Liver (tissue), 9 donors: Measurements from ENCODE around the gene ZKSCAN4. TPM values are rescaled to one million over a fixed set of nuclear protein-coding genes. Genes with fewer than 3 reads are reported as not detected.

Experiments
- DNase-seq: peaks from one replicate; pipeline ENCODE4 v3.0.0-alpha.2; 2017; ENCODE audit warnings: low spot score
- H3K27ac ChIP-seq, 2 donors: one replicate each; pipeline ENCODE4 v1.7.0; 2013; ENCODE audit warnings: inconsistent platforms in 2 of 2, low read length in 2 of 2, control low read depth in 1 of 2, low read depth in 1 of 2, mild to moderate bottlenecking in 1 of 2
- H3K27me3 ChIP-seq, 4 donors: one replicate each; pipeline versions ENCODE4 v1.6.1 to v1.7.0; 2013; ENCODE audit warnings: low read length in 3 of 4, inconsistent platforms in 1 of 4, mild to moderate bottlenecking in 1 of 4, moderate library complexity in 1 of 4; ENCODE audit not compliant: control insufficient read depth in 4 of 4, insufficient read depth in 4 of 4
- H3K36me3 ChIP-seq, 4 donors: one replicate each; pipeline versions ENCODE4 v1.6.1 to v1.7.0; 2013; ENCODE audit warnings: low read length in 3 of 4, mild to moderate bottlenecking in 3 of 4, low read depth in 1 of 4, moderate library complexity in 1 of 4; ENCODE audit not compliant: control insufficient read depth in 4 of 4, insufficient read depth in 3 of 4
- H3K4me1 ChIP-seq, 4 donors: one replicate each; pipeline versions ENCODE4 v1.6.1 to v1.7.0; 2013; ENCODE audit warnings: low read length in 3 of 4, mild to moderate bottlenecking in 3 of 4, moderate library complexity in 1 of 4; ENCODE audit not compliant: control insufficient read depth in 4 of 4, insufficient read depth in 4 of 4
- H3K4me3 ChIP-seq, 3 donors: one replicate each; pipeline versions ENCODE4 v1.6.1 to v1.7.0; 2013; ENCODE audit warnings: low read length in 3 of 3, control low read depth in 1 of 3, low read depth in 1 of 3, mild to moderate bottlenecking in 1 of 3
- H3K9ac ChIP-seq, 2 donors: one replicate each; pipeline ENCODE4 v1.7.0; 2013; ENCODE audit warnings: low read length in 2 of 2, mild to moderate bottlenecking in 2 of 2, moderate library complexity in 2 of 2, control low read depth in 1 of 2, low read depth in 1 of 2
- H3K9me3 ChIP-seq, 4 donors: one replicate each; pipeline versions ENCODE4 v1.6.1 to v1.7.0; 2013; ENCODE audit warnings: low read length in 3 of 4; ENCODE audit not compliant: control insufficient read depth in 4 of 4
- FOXA1 ChIP-seq: IDR thresholded peaks from 2 replicates; pipeline ENCODE4 v1.6.1; 2016; ENCODE audit warnings: antibody characterized with exemption
- FOXA2 ChIP-seq: IDR thresholded peaks from 2 replicates; pipeline ENCODE4 v1.6.1; 2016; ENCODE audit warnings: antibody characterized with exemption
- JUND ChIP-seq, 2 donors: IDR thresholded peaks; 2 replicates each; pipeline ENCODE4 v1.6.1; 2016; ENCODE audit warnings: antibody characterized with exemption in 2 of 2
- NR2F2 ChIP-seq: IDR thresholded peaks from 2 replicates; pipeline ENCODE4 v1.6.1; 2016; ENCODE audit warnings: antibody characterized with exemption
- RAD21 ChIP-seq, 2 donors: IDR thresholded peaks; 2 replicates each; pipeline ENCODE4 v1.6.1; 2016; ENCODE audit warnings: antibody characterized with exemption in 2 of 2, mild to moderate bottlenecking in 2 of 2
- RXRA ChIP-seq, 2 donors: IDR thresholded peaks; 2 replicates each; pipeline ENCODE4 v1.6.1; 2017 to 2018; ENCODE audit warnings: antibody characterized with exemption in 2 of 2, mild to moderate bottlenecking in 1 of 2
- SP1 ChIP-seq: IDR thresholded peaks from 2 replicates; pipeline ENCODE4 v1.6.1; 2018; ENCODE audit warnings: antibody characterized with exemption, mild to moderate bottlenecking
- TAF1 ChIP-seq: conservative IDR thresholded peaks from 2 replicates; pipeline ENCODE4 v1.6.1; 2016; ENCODE audit warnings: antibody characterized with exemption, mild to moderate bottlenecking
- WGBS: extraction: QIAGEN DNeasy Blood & Tissue Kit; methylation state at CpG from one replicate; pipeline ENCODE4 v1.1.7; 2013; 5-methylcytosine and 5-hydroxymethylcytosine counted together
- polyA plus RNA-seq, 2 donors: library from polyadenylated mRNA; stranded (reverse) in 1 of 2; unstranded in 1 of 2; fragments of 200-250 nt in 1 of 2; fragments of >200 nt in 1 of 2; fragmentation: Nextera tagmentation in 1 of 2; extraction: Ambion mirVana in 1 of 2; gene quantifications; one replicate each; pipeline versions ENCODE4 v1.2.1 to v1.2.3, GENCODE V29; 2013 to 2015
- total RNA-seq, 2 donors: library from RNA; depleted of rRNA; stranded (reverse); fragments of >200 nt; gene quantifications; one replicate each; pipeline ENCODE4 v1.2.3, GENCODE V29; 2014
- TF ChIP-seq, protein P1 (sequence below): IDR thresholded peaks from 2 replicates; pipeline ENCODE4 v1.6.1; 2016; ENCODE audit warnings: antibody characterized with exemption
- TF ChIP-seq, protein P2 (sequence below): fragments of 150-350 bp; IDR thresholded peaks from 2 replicates; pipeline ENCODE4 v1.5.1; 2017; ENCODE audit warnings: improper control_type of control experiment, low read depth, low read length; ENCODE audit not compliant: missing input control
- TF ChIP-seq, protein P3 (sequence below): IDR thresholded peaks from 2 replicates; pipeline ENCODE4 v1.6.1; 2016; ENCODE audit warnings: antibody characterized with exemption
- TF ChIP-seq, protein P4 (sequence below): IDR thresholded peaks from 2 replicates; pipeline ENCODE4 v1.6.1; 2016; ENCODE audit warnings: antibody characterized with exemption
- donor health status: healthy.
- donor health status: healthy.
- donor health status: healthy.
- donor health status: healthy.
- donor health status: healthy.

The ZKSCAN4 gene
- total and polyA plus RNA-seq, 4 donors: 1.4 to 4.7 (median 2.6) TPM

DNA sequence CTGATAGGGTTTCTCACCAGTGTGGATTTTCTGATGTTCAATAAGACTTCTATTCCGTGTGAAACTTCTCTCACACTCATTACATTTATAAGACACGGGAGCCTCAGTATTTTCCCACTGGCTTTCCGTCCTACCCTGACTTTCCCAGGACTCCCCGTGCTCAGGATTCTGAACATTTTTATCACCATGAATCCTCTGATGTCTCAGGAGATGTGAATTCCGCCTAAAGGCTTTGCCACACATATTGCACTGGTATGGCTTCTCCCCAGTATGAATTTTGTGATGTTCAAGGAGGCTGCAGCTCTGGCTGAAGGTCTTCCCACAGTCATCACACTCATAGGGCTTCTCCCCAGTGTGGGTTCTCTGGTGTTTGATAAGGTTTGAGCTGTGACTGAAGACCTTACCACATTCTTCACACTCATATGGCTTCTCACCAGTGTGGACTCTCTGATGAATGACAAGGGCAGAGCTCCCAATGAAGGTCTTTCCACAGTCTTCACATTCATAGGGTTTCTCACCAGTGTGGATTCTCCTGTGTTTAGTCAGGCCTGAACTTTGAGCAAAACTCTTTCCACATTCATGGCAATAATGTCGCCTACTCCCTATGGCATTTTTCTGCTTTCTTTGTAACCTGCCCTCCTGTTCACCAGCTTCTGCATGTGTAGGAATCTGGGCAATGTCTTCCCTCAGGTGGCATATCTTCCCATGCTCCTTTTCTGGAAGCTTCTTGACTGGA, 6.7 kb downstream of the ZKSCAN4 start:
- Histone ChIP-seq H3K4me1 (peaks cover 0 to under 1% (median under 1%) of the 10 kb centered on the region in 4 donors), H3K9ac (no peak overlapping the region), H3K27me3 (no peaks in the 10 kb centered on the region), H3K36me3 (peaks cover 0 to 46% (median 27%) of the 10 kb centered on the region in 4 donors), H3K4me3 (no peak overlapping the region), H3K27ac (no peak overlapping the region), H3K9me3 (no peaks in the 10 kb centered on the region)
- no peak for DNase-seq
- 94% methylated on average over 6 of the region's 6 CpGs for WGBS
- no peak for TF ChIP-seq RAD21 (IDR thresholded peaks at IDR 0.05)
- no peak for TF ChIP-seq JUND (IDR thresholded peaks at IDR 0.05)
- no peak for TF ChIP-seq FOXA1

DNA sequence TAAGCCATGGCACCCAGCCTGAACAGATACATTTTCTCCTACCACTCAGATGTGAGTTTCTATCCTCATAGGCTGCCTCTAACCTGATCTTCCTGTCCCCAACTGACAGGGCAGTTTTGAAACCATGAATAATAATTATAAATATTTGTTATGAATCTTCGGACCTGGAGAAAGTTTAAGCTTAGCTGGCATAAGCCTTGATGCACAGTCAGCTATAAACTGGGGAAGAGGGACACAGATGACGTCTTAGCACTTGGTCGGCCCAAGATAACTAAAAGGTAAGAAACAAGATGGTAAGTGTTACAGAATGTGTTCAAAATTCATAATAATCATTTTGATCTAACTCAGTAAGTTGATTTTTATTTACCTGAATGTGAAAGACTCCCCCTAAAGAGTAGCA, 8.1 kb downstream of the ZKSCAN4 start:
- DNase-seq: no peak
- TF ChIP-seq, protein P1, sequence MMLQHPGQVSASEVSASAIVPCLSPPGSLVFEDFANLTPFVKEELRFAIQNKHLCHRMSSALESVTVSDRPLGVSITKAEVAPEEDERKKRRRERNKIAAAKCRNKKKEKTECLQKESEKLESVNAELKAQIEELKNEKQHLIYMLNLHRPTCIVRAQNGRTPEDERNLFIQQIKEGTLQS: no peak
- Histone ChIP-seq H3K27me3 (no peaks in the 10 kb centered on the region), H3K4me3 (no peak overlapping the region), H3K36me3 (peaks cover 0 to 46% (median 27%) of the 10 kb centered on the region in 4 donors), H3K27ac (no peak overlapping the region), H3K4me1 (no peaks in the 10 kb centered on the region), H3K9me3 (no peaks in the 10 kb centered on the region), H3K9ac (no peak overlapping the region)
- WGBS: 90% methylated on average over 3 of the region's 3 CpGs

DNA sequence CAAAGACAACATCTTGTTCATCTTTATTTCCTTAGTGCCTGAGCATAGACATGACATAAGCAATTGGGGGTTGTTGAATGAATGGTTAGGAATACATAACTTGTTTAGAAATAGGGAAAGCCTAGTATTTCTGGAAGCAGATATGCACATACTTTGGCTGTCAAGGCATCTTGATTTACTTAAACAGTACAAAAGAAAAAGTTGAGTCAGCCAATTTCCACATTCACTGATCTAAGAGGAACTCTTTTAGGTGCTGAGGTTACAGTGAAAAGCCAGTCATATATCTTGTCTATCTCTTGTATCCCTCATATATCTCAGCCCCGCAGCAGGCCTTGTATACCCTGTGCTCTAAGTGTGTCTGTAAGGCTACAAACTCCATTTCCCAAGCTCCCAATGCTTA, 11.6 kb downstream of the ZKSCAN4 start:
- Histone ChIP-seq H3K4me1 (no peaks in the 10 kb centered on the region), H3K9ac (no peak overlapping the region), H3K36me3 (peaks cover 0 to 14% (median 10%) of the 10 kb centered on the region in 4 donors), H3K4me3 (no peak overlapping the region), H3K27ac (no peak overlapping the region), H3K9me3 (no peaks in the 10 kb centered on the region), H3K27me3 (no peaks in the 10 kb centered on the region)
- 97% methylated on average over 1 of the region's 1 CpG for WGBS
- TF ChIP-seq SP1: no peak
- TF ChIP-seq NR2F2: no peak
- no peak for TF ChIP-seq FOXA1
- no peak for TF ChIP-seq RXRA (IDR thresholded peaks at IDR 0.05)
- TF ChIP-seq, protein P2, sequence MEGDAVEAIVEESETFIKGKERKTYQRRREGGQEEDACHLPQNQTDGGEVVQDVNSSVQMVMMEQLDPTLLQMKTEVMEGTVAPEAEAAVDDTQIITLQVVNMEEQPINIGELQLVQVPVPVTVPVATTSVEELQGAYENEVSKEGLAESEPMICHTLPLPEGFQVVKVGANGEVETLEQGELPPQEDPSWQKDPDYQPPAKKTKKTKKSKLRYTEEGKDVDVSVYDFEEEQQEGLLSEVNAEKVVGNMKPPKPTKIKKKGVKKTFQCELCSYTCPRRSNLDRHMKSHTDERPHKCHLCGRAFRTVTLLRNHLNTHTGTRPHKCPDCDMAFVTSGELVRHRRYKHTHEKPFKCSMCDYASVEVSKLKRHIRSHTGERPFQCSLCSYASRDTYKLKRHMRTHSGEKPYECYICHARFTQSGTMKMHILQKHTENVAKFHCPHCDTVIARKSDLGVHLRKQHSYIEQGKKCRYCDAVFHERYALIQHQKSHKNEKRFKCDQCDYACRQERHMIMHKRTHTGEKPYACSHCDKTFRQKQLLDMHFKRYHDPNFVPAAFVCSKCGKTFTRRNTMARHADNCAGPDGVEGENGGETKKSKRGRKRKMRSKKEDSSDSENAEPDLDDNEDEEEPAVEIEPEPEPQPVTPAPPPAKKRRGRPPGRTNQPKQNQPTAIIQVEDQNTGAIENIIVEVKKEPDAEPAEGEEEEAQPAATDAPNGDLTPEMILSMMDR: no peak
- TF ChIP-seq, protein P3, sequence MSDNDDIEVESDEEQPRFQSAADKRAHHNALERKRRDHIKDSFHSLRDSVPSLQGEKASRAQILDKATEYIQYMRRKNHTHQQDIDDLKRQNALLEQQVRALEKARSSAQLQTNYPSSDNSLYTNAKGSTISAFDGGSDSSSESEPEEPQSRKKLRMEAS: no peak
- TF ChIP-seq, protein P1: no peak
- TF ChIP-seq FOXA2: no peak
- TF ChIP-seq TAF1: no peak
- TF ChIP-seq, protein P4, sequence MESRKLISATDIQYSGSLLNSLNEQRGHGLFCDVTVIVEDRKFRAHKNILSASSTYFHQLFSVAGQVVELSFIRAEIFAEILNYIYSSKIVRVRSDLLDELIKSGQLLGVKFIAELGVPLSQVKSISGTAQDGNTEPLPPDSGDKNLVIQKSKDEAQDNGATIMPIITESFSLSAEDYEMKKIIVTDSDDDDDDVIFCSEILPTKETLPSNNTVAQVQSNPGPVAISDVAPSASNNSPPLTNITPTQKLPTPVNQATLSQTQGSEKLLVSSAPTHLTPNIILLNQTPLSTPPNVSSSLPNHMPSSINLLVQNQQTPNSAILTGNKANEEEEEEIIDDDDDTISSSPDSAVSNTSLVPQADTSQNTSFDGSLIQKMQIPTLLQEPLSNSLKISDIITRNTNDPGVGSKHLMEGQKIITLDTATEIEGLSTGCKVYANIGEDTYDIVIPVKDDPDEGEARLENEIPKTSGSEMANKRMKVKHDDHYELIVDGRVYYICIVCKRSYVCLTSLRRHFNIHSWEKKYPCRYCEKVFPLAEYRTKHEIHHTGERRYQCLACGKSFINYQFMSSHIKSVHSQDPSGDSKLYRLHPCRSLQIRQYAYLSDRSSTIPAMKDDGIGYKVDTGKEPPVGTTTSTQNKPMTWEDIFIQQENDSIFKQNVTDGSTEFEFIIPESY: no peak
- DNase-seq: no peak
